NCI-H510A treated with DMSO at 0.1 percent for 48 hours (cell line): Measurements from ENCODE around the gene TINAGL1.

Source experiments
- DNase-seq: peaks from one replicate; lab custom pipeline; 2025; lab: John Stamatoyannopoulos, UW

TINAGL1 gene

GRCh38 chr1:31576201-31576669 is at the start of gene TINAGL1:
Gene TINAGL1 (plus strand): TSS chr1:31576515. CDS start chr1:31577149, 634 bp downstream.
- no peak for DNase-seq

- no peak for DNase-seq
Observed at GRCh38 chr1:31529999-31530684, 46.2 kb upstream of the TINAGL1 start.

GRCh38 chr1:31531177-31531999 is 44.9 kb upstream of the TINAGL1 start:
- DNase-seq, result no peak

GRCh38 chr1:31532173-31532572 is 44.1 kb upstream of the TINAGL1 start:
- no peak for DNase-seq

GRCh38 chr1:31535561-31535960 is 40.8 kb upstream of the TINAGL1 start:
- DNase-seq, result no peak

- no peak for DNase-seq
Observed at GRCh38 chr1:31539329-31539728, 37.0 kb upstream of the TINAGL1 start.

- no peak for DNase-seq
Observed at GRCh38 chr1:31541194-31541593, 35.1 kb upstream of the TINAGL1 start.

- DNase-seq, result no peak
Observed at GRCh38 chr1:31545927-31546540, 30.3 kb upstream of the TINAGL1 start.

- no peak for DNase-seq
Observed at GRCh38 chr1:31548534-31548906, 27.8 kb upstream of the TINAGL1 start.

- DNase-seq, result peak; percentile 91
Observed at GRCh38 chr1:31548907-31549808, 27.2 kb upstream of the TINAGL1 start.

GRCh38 chr1:31549809-31550620 is 26.3 kb upstream of the TINAGL1 start:
- DNase-seq, result no peak

GRCh38 chr1:31551208-31551607 is 25.1 kb upstream of the TINAGL1 start:
- no peak for DNase-seq

GRCh38 chr1:31552489-31552888 is 23.8 kb upstream of the TINAGL1 start:
- DNase-seq, result no peak

- no peak for DNase-seq
Observed at GRCh38 chr1:31556481-31557006, 19.8 kb upstream of the TINAGL1 start.

- no peak for DNase-seq
Observed at GRCh38 chr1:31559715-31560114, 16.6 kb upstream of the TINAGL1 start.

GRCh38 chr1:31560394-31560793 is 15.9 kb upstream of the TINAGL1 start:
- no peak for DNase-seq

- no peak for DNase-seq
Observed at GRCh38 chr1:31562707-31563360, 13.5 kb upstream of the TINAGL1 start.

- DNase-seq, result no peak
Observed at GRCh38 chr1:31564606-31564989, 11.7 kb upstream of the TINAGL1 start.

GRCh38 chr1:31567956-31568570 is 8.3 kb upstream of the TINAGL1 start:
- DNase-seq, result no peak
